DMS53 treated with DMSO at 0.1 percent for 48 hours (cell line): ENCODE measurements around the gene C10orf62.
"Not testable (repeated sequence)": the region's sequence is repeated elsewhere in the genome, so short reads cannot be mapped to it uniquely, and the experiment has no call there.

ENCODE experiments used
- DNase-seq: peaks from one replicate; lab custom pipeline; 2025; ENCODE audit not compliant: unreplicated experiment; lab: John Stamatoyannopoulos, UW

The C10orf62 gene

DNA sequence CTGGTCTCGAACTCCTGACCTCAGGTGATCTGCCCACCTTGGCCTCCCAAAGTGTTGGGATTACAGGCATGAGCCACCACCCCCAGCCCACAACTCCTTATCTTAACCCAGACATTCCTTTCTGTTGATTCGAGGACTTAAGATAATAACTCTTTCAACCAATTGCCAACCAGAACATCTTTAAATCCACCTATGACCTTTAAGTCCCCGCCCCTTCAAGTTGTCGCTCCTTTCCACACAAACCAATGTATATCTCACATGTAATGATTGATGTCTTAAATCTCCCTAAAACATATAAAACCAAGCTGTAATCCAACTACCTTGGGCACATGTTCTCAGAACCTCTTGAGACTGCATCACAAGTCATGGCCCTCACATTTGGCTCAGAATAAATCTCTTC is 24.7 kb upstream of the C10orf62 start:
- DNase-seq = no peak

DNA sequence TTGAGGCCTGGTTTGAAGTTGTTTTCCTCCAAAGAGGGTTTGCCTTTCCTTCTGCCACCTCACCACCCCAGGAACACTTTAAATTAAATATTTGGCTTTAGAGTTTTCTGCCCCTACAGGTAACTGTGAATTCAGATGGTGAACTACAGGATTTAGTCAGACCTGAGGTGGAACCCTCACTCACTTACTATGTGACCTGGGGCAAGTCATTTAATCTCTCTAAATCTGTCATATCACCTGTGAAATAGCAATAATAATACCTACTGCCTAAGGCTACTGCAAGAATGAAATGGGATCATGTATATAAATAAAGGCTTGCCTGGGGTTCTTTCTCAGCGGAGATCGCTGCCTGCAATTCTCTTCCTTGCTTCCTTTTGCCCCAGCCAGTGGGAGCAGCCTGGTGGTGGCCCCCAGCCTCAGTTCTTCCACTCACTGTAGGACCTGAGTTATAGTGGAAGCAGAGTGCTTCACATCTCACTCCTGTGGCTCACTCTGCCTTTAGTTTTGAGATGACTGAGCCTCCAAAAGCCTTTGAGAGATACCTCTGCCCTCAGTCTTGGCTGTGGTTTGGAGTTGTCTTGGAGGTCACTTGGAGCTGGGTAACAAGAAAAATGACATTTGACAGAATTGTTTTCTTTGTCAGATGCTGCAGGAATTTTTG is 23.1 kb upstream of the C10orf62 start:
- no peak for DNase-seq

DNA sequence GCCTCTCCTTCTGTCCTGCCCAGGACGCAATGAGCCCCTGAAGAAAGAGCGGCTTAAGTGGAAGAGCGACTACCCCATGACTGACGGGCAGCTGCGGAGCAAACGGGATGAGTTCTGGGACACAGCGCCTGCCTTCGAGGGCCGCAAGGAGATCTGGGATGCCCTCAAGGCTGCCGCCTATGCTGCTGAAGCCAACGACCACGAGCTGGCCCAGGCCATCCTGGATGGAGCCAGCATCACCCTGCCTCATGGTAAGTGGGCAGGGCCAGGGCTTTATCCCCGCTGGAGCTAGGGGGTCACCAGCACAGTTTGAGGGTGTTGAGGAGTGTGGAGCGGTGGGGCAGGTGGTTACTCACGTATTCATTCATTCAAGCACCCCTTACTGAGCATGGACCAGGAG is 21.6 kb upstream of the C10orf62 start:
- DNase-seq = no peak

DNA sequence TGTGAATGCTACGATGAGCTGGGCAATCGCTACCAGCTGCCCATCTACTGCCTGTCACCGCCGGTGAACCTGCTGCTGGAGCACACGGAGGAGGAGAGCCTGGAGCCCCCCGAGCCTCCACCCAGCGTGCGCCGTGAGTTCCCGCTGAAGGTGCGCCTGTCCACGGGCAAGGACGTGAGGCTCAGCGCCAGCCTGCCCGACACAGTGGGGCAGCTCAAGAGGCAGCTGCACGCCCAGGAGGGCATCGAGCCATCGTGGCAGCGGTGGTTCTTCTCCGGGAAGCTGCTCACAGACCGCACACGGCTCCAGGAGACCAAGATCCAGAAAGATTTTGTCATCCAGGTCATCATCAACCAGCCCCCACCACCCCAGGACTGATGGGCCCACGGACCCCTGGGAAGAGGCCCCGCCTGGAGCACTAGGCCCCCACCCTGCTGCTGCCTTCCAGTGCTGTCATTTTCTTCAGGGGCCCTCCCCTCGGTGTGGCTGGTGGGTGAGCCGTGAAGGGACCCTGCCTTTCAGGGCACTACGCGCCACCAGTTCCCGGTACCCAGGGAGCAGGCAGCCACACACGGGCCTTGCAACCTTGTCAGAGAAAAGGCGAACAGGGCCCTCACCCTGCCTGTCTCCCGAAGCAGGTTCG is 19.3 kb upstream of the C10orf62 start:
- no peak for DNase-seq

DNA sequence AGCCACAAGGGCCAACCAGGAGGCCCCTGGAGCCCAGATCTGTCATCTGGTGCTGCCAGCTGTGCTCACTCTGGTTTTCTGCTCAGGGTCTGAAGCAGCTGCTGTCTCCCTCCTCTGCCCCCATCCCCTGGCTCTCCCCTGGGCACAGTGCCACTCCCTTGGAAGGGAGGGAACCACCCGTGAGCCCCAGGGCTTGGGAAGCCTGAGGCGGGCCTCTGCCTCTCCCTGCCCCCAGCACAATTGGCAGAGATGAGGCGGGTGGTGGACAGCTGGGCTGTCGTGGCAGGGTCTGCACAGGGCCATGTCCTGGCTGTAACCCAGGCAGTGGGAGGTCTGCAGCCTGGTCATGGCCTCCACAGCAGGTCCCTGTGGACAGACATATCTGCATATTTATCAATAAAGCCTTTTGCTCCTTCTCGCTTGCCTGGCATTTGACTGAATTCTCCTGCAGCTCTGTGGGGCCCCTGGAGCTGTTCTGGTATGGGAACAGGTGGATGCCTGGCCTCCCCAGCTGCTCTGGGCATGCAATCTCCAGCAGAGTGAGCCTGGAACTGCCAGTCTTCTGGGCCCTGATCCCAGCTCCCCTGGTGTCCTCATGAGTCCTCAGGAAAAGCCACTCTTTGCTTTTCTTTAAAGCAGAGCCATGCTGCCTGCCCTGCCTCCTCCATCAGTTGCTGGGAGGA is 18.6 kb upstream of the C10orf62 start:
- DNase-seq = no peak

DNA sequence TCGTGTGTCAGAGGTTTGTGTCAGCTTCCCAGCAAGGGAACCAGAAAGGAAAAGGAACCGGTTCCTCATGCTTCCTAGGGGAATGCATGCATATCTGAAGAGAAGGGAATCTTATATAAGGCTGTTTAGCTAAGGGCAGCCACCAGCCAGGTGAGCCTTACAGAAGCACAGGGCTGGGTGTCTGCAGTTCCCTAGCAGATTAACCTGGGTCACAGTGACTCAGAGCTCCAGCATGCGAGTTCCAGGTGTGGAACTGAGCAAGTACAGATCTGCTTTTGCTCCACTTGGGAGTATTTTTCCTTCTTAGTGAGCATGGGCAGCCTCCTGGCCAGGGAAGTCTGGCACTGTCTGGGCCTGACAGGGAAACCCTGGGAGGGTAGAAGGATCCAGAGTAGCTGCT is 17.9 kb upstream of the C10orf62 start:
- peak; percentile 7 for DNase-seq

DNA sequence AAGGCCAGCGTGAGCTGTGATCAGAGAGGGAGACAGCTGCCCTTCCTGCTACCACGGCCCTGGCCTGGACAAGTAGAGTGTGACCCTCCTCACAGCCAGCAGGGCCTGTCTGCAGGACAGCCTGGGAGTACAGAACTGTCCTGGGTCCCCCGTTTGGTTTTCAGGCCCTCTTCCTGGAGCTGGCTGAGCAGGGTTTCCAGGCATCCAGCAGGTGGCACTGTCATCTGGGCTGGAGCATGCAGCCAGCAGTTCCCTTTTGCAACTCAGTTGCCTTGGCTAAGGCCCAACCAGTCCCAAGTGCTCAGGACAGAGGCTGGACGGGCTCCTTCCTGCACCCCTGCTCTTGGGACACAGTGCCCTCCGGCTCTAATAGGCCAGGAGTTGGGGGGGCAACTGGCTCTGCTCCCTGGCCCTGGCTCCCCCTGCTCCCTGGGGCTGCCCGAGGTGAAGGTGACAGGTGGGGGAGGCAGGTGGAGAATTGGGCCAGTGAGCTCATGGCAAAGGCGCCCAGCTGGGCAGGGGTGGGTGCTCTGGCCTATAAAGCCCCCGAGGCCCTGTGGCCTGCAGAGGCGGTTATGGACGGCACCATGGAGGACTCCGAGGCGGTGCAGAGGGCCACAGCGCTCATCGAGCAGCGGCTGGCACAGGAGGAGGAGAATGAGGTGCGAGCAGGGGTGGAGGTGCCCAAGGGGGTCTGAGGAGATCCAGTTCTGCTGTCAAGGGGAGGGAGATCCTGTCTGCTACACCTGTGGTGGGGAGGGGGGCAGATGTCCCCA is 17.1 kb upstream of the C10orf62 start, which contains the start of gene ANKRD2:
TSS of gene ANKRD2 (plus strand) at position 566 of the 776 bp plus-strand sequence. CDS start at position 576, 10 bp downstream.
- DNase-seq = peak; percentile 74

DNA sequence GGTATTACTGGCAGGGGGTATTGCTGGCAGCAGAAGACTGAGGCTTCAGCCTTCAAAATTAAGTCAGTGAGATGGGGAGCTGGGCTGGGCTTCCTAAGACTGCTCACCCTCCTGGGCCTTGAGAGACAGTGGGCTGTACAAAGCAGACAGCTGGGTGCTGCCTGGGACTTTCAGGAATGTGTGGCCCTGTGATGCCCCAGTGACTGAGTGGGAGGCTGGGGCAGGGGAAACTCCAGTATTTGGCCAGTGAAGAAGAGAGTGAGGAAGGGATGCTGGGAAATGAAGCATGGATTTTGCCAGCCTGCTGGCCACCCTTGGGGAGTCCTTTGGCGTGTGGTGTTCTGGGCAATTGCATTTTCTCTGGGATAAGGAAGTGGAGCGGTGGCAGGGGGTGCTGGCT is 16.5 kb upstream of the C10orf62 start:
- no peak for DNase-seq

DNA sequence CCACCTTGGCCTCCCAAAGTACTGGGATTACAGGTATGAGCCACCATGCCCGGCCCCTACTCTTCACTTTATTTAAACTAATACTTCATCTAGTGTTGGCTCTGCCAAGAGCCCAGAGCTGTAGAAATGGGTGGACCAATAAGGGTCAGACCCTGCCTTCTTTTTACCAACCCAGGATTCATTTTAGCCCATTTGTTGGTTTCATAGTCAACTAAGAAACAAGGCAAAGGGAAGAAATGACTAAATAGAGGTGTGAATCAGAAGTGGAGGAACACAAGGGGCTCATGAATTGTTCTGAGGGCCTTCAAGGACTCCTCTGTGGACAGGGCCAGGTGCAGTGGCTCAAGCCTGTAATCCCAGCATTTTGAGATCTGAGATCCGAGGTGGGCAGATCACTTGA is 15.8 kb upstream of the C10orf62 start:
- no peak for DNase-seq

DNA sequence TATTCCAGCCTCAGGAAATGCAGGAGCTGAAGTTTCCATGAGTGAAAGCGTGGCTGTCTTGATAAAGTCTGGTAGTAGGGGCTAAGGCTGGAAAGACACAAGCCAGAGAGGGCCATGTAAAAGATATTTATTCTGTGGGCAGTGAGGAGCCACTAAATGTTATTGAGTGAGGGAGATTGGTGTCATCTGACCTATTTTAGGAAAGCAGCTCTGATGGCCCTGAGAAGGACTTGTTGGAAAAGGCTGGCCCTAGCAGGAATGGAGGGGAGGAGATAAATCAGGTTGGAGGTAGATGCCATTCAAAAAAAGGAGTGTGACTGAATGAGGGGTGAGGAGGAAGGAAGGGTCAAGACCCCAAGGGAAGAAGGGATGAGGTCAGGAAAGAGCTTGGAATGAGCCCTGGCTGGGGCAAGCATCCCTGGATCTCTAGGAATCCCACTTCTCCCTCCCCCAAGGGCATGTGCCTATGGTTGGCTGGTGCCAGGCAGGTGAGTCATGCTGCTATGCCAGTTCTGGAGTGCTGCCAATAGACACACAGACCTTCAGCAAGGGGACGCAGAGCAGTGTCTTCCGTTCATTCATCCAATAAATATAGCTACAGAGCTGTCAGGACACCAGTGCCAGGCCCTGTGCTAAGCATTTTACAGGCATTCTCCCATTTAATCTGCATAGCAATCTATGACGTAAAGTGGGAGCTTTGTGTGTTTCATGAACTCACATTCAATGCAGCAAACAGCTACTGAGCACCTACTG is 15.0 kb upstream of the C10orf62 start:
- DNase-seq = peak; percentile 98

DNA sequence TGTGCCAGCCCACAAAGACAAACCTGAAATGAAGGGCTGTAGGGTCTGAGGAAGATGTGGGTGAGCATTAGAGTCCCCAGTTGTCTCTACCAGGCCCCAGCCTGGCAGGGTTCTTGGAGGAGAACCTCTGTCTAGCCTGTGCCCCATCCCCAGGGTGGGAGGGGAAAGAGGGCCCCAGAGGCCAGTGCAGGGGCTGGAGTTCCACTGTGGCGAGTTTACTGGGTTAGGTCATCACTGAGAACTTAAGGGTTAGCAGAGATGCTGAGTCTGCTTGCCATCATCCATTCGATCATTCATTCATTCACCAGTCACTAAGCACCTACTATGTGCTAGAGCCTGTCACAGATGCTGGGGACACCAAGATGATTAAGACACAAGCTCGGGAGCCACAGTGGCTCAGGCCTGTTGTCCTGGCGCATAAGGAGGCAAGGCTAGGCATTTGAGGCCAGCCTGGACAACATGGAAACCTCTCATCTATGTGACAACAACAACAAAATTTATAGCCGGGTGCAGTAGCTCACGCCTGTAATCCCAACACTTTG is 14.3 kb upstream of the C10orf62 start:
- no peak for DNase-seq

DNA sequence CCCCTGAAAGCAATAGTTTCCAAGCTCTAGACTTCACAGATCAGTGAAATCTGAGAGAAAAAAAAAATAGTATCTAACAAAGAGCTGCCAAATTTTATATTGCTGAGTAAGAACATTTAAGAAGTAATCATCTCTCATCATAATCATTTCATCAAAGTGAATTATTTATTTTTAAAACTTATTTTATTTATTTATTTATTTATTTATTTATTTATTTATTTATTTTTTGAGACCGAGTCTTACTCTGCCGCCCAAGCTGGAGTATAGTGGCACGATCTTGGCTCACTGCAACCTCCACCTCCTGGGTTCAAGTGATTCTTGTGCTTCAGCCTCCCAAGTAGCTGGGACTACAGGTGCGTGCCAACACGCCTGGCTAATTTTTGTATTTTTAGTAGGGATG is 13.0 kb upstream of the C10orf62 start:
- DNase-seq = not testable (repeated sequence)

DNA sequence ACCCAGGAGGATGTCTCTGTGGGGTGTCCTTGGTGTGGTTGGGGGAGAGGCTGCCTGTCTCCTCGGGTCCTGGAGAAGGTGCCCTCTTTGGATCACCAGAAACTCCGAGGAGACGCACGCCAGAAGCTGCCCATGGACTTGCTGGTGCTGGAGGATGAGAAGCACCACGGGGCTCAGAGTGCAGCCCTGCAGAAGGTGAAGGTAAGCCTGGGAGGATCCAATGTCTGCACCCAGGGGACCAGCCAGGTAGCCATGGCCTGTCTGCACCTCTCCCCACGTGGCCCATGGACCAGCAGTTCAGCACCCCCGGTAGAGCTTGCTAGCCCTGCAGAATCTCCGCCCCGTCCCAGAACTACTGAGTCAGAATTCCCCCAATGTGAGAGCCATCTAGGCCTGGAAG is 11.8 kb upstream of the C10orf62 start:
- DNase-seq = no peak

DNA sequence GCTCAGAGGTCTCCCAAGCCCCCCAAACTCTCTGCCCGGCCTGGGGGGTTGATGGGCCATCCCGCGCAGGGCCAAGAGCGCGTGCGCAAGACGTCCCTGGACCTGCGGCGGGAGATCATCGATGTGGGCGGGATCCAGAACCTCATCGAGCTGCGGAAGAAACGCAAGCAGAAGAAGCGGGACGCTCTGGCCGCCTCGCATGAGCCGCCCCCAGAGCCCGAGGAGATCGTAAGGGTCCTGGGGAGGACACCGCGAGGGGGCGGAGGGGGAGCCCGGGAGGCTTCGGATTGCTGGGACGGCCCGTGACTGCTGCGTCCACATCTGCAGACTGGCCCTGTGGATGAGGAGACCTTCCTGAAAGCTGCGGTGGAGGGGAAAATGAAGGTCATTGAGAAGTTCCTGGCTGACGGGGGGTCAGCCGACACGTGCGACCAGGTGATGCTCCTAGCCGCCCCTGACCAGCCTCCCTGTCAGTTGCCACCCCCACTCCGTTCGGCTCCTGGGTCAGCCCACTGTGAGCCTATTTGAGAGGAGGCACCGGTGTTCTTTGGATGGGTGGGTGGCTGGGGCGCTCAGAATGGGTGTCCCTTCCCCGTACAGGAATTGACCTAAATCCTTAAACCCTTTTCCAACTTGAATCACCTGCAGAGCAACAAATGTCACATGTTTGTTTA is 11.2 kb upstream of the C10orf62 start:
- DNase-seq = no peak

DNA sequence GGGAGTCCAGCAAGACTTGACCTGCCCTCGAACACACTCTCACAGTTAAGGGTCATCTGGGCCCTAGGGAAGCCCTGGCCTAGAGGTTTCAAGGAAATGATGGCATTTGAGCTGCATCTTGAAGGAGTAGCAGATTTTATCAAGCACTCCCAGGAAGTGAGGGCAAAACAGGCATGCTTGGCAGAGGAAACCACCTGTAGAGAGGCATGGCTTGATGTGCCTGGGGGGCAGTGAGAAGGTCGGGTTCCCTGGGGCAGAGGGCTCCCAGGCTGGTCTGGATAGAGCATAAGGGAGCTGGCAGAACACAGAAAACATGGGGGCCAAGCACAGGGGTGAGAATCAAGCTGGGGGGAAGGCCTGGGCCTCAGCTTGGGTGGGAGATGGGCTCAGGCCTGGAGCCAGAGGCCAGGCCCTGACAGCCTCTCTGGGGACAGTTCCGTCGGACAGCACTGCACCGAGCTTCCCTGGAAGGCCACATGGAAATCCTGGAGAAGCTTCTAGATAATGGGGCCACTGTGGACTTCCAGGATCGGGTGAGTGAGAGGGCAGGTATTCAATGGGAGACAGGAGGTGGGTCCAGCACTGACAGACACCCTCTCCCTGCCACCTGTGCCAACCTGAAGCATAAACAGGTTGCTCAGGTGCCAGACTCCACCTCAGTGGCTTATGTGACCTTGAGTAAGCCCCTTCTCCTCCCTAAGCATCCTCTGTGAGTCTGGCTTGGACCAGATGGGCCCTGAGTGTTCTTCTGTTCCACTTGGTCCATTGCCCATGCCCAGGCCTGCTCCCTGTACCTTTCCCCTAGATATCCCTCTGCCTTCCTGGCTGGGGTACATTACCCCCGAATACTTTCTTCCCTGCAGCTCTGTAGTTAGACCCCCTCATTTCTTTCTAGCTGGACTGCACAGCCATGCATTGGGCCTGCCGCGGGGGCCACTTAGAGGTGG is 8.8 kb upstream of the C10orf62 start:
- no peak for DNase-seq

DNA sequence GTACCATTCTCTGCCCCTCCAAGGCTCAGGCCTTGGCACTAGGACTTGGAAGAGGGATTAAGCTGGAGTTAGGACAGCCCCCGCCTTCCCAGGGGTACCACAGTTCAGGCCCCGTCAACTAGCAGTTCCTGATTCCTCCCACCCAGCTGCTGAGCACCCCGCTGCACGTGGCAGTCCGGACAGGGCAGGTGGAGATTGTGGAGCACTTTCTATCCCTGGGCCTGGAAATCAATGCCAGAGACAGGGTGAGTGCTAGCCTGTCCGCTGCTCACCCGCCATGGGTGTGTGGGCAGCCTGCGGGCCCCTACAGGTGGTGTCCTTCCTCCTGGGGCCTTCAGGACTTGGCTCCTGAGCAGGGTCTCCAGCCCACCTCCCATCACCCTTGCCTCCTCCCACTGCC is 7.4 kb upstream of the C10orf62 start:
- no peak for DNase-seq

DNA sequence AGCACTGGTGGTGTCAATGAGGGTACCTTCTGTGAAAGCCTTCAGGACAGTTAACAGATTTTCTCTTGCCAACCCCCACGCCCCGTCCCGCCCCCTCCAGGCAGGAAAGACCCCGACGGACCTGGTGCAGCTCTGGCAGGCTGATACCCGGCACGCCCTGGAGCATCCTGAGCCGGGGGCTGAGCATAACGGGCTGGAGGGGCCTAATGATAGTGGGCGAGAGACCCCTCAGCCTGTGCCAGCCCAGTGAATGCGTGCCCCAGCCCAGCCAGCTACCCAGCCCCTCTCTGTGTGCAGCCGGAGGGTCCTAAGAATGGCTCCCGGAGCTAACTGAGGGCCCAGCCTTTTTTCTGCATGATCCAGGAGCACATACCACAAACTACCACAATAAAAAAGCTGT is 6.0 kb upstream of the C10orf62 start:
- DNase-seq = no peak

DNA sequence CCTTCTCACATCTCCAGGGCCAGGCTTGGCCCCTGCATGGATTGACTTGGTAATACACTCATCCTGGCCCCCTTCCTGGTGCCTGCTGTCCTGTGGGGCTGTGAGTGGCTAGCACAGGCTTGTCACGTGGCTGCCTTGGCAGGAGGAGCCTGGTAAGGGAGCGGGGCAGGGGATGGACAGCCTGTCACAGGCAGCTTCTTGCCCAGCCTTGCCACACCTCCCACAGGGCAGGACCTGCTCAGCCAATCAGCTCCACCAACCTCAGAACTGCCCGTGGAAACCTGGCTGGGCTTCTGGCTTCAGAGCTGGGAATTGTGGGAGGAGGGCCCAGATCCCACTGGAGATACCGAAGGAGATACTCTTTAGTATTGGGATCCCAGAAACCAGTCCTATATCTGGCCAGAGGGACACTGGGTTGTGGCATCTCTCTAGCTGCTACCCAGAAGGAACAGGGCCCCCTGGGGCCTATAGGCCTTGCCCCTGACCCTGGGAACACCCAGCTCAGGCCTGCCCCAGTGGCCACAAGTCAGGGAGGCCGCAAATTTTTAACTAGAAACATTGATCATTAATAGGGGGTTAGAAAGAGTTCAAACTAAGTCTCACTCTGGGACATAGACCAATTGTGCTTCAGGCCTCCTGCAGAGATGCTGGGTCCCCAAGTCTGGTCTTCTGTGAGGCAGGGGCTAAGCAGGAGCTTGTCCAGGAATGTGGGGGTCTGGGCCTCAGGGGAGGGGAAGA is 5.3 kb upstream of the C10orf62 start, which contains the start of gene HOGA1:
TSS of gene HOGA1 (plus strand) at position 330 of the 738 bp plus-strand sequence. CDS start at position 645, 315 bp downstream.
- DNase-seq = peak; percentile 4
